NCI-H2196 treated with DMSO at 0.1 percent for 48 hours (cell line): ENCODE measurements around the gene SHISA5.
"Not testable (repeated sequence)": the region's sequence is repeated elsewhere in the genome, so short reads cannot be mapped to it uniquely, and the experiment has no call there.

Source experiments
- DNase-seq: peaks from one replicate; lab custom pipeline; 2025; ENCODE audit not compliant: unreplicated experiment; lab: John Stamatoyannopoulos, UW

The SHISA5 gene

GRCh38 chr3:48504051-48504946 is at the start of gene SHISA5:
SHISA5 (minus strand) TSS chr3:48504174; CDS start chr3:48504094, 80 bp downstream.
- DNase-seq, result no peak

- no peak for DNase-seq
Observed at GRCh38 chr3:48553361-48553760, 49.4 kb upstream of the SHISA5 start.

GRCh38 chr3:48552111-48552951 is 48.4 kb upstream of the SHISA5 start:
- no peak for DNase-seq

GRCh38 chr3:48551651-48552050 is 47.7 kb upstream of the SHISA5 start:
- not testable (repeated sequence) for DNase-seq

- peak; percentile 22 for DNase-seq
Observed at GRCh38 chr3:48548729-48549705, 45.0 kb upstream of the SHISA5 start.

- no peak for DNase-seq
Observed at GRCh38 chr3:48548126-48548525, 44.2 kb upstream of the SHISA5 start.

- no peak for DNase-seq
Observed at GRCh38 chr3:48546203-48546829, 42.3 kb upstream of the SHISA5 start.

GRCh38 chr3:48544141-48544540 is 40.2 kb upstream of the SHISA5 start:
- no peak for DNase-seq

GRCh38 chr3:48543271-48543866 is 39.4 kb upstream of the SHISA5 start:
- no peak for DNase-seq

GRCh38 chr3:48538451-48538850 is 34.5 kb upstream of the SHISA5 start:
- DNase-seq, result no peak

GRCh38 chr3:48536785-48537184 is 32.8 kb upstream of the SHISA5 start:
- no peak for DNase-seq

- DNase-seq, result no peak
Observed at GRCh38 chr3:48536116-48536515, 32.1 kb upstream of the SHISA5 start.

GRCh38 chr3:48535578-48535977 is 31.6 kb upstream of the SHISA5 start:
- no peak for DNase-seq

- DNase-seq, result no peak
Observed at GRCh38 chr3:48532977-48533337, 29.0 kb upstream of the SHISA5 start.

GRCh38 chr3:48532271-48532976 is 28.4 kb upstream of the SHISA5 start:
- DNase-seq, result no peak

- DNase-seq, result not testable (repeated sequence)
Observed at GRCh38 chr3:48530701-48531100, 26.7 kb upstream of the SHISA5 start.

GRCh38 chr3:48528754-48529153 is 24.8 kb upstream of the SHISA5 start:
- no peak for DNase-seq

- no peak for DNase-seq
Observed at GRCh38 chr3:48528048-48528447, 24.1 kb upstream of the SHISA5 start.

GRCh38 chr3:48524970-48525369 is 21.0 kb upstream of the SHISA5 start:
- DNase-seq, result no peak
